ENCODE results near the gene CTXND1.

Gene CTXND1

GRCh38 chr15:80264031-80264430 lies 12.0 kb upstream of the CTXND1 start:
- DNase-seq (ENCODE audit: low spot score), result no peak
- TF ChIP-seq CTCF (IDR thresholded peaks at IDR 0.05; ENCODE audit: extremely low read depth, insufficient read depth, missing control alignments), result no peak
- in situ Hi-C loops (cut with MboI; ENCODE audit: low pct_unique_long_range_greater_than_20kb, low sequenced_read_pairs, unreplicated experiment), result no loop called here

- in situ Hi-C loops (cut with MboI; ENCODE audit: low pct_unique_long_range_greater_than_20kb, low sequenced_read_pairs, unreplicated experiment), result no loop called here
- DNase-seq (ENCODE audit: low spot score), result no peak
- TF ChIP-seq CTCF (IDR thresholded peaks at IDR 0.05; ENCODE audit: extremely low read depth, insufficient read depth, missing control alignments), result no peak
These were observed 8.5 kb upstream of the CTXND1 start for GRCh38 chr15:80260551-80260950.

- TF ChIP-seq CTCF (IDR thresholded peaks at IDR 0.05; ENCODE audit: extremely low read depth, insufficient read depth, missing control alignments), result no peak
- in situ Hi-C loops (cut with MboI; ENCODE audit: low pct_unique_long_range_greater_than_20kb, low sequenced_read_pairs, unreplicated experiment), result no loop called here
These were observed 8.0 kb upstream of the CTXND1 start for GRCh38 chr15:80259942-80260510.

GRCh38 chr15:80251428-80252120 lies 439 bp downstream of the CTXND1 start:
- in situ Hi-C loops (cut with MboI; ENCODE audit: low pct_unique_long_range_greater_than_20kb, low sequenced_read_pairs, unreplicated experiment), result no loop called here
- no peak for TF ChIP-seq CTCF (IDR thresholded peaks at IDR 0.05; ENCODE audit: extremely low read depth, insufficient read depth, missing control alignments)
- DNase-seq (ENCODE audit: low spot score), result peak; percentile 50

More at GRCh38 chr15:80259942-80260510, 8.0 kb upstream of the CTXND1 start:
- DNase-seq (ENCODE audit: low spot score), result no peak

- in situ Hi-C loops (cut with MboI; ENCODE audit: low pct_unique_long_range_greater_than_20kb, low sequenced_read_pairs, unreplicated experiment), result no loop called here
- no peak for DNase-seq (ENCODE audit: low spot score)
- TF ChIP-seq CTCF (IDR thresholded peaks at IDR 0.05; ENCODE audit: extremely low read depth, insufficient read depth, missing control alignments), result no peak
These were observed 1.2 kb downstream of the CTXND1 start for GRCh38 chr15:80250614-80251427.

DNA sequence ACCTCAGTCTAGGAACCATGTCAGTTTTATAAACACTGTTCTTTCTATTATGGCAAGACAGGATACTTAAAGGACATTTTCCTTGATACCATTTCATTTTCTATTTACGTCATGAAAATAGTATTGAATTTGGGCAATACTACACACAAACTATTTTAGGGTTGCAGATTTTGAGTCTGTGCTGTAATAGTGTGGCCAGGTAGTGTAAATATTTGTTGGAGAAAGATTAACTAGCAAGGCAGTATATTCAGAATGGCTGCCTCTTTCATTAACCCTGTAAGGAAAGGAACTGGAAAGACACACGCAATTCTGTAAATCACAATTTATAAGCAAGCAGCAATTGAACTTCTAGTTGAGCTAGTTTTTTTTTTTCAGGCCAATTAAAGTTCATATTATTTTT lies 2.0 kb downstream of the CTXND1 start:
- in situ Hi-C loops (cut with MboI; ENCODE audit: low pct_unique_long_range_greater_than_20kb, low sequenced_read_pairs, unreplicated experiment), result no loop called here
- no peak for DNase-seq (ENCODE audit: low spot score)
- TF ChIP-seq CTCF (IDR thresholded peaks at IDR 0.05; ENCODE audit: extremely low read depth, insufficient read depth, missing control alignments), result no peak

All from GM13977 (cell line).